ENCODE results near the gene DYRK1A.
A peak's percentile ranks its signal among the peaks of the same experiment; 100 is the strongest.
"Not testable (repeated sequence)": the region's sequence is repeated elsewhere in the genome, so short reads cannot be mapped to it uniquely, and the experiment has no call there.

Gene DYRK1A

GRCh38 chr21:37528150-37528937 is 161.8 kb downstream of the DYRK1A start:
- no peak for DNase-seq (ENCODE audit: low spot score)

GRCh38 chr21:37529649-37530048 is 163.1 kb downstream of the DYRK1A start:
- DNase-seq (ENCODE audit: low spot score), result no peak

DNA sequence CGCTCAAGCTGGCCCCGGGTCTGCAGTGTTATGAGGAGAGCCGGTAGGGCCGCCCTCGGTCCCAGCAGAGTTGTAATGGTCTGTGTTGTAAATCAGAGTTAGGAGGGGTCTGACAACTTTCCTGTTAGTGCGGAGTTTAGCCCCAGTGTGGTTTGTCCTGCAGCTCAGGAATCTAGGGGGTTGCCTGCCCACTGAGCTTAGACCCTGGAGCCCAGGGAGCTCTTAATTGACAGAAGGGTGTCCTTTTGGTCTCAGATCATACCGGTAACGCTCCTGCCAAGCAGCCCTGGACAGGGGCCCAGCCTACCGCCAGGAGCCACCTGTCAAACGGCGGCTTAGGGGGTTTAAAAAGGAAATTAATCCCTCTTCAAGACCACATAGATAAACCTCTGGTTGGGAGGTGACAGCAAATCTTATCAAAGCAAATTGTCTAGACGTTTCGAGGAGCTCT is 164.4 kb downstream of the DYRK1A start:
- DNase-seq (ENCODE audit: low spot score), result no peak

- no peak for DNase-seq (ENCODE audit: low spot score)
Measured at GRCh38 chr21:37531431-37531932, 164.9 kb downstream of the DYRK1A start.

DNA sequence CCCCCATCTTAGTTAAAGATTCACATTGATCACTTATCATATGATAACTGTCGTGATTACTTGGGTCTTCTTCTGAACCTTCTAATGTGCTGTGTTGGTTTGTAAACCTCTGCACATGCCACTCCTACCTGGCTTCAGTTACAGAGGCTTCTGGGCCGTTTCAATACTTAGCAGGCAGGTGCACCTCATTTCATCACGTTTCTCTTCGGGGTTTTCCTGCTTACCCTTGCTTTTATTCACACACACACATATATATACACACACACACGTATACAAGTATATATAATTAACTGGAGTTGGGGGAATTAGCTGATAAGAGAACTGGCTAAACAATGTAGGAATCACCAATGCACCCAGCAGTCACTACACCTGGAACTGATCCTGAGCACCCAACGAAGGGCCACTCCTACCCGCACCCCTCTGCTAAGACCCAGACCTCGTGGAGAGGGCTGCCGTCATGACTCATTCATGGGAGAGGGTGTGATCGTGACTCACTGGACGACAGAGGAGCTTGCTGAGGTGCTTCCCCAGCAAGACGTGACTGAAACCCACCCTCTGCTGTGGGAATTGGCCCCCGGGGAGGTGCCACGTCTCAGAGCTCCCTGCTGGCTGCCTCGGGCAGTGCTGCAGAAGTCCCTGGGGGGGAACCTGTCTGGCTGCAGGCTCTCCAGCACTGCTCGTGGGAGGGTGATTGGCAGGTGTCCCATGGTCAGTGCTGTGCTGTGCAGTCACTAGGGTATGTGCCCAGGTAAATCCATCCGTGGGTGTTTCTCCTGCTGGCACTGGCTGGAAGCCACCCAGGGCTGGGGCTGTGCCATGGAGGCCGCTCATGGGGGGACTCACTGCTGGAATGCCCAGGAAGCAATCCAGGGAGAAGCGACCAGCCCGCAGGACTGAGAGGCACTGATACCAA is 166.6 kb downstream of the DYRK1A start:
- no peak for DNase-seq (ENCODE audit: low spot score)

- no peak for DNase-seq (ENCODE audit: low spot score)
Measured at GRCh38 chr21:37534431-37534830, 167.9 kb downstream of the DYRK1A start.

- no peak for DNase-seq (ENCODE audit: low spot score)
Measured at GRCh38 chr21:37535130-37535529, 168.6 kb downstream of the DYRK1A start.

- DNase-seq (ENCODE audit: low spot score), result no peak
Measured at GRCh38 chr21:37535672-37536071, 169.1 kb downstream of the DYRK1A start.

- DNase-seq (ENCODE audit: low spot score), result no peak
Measured at GRCh38 chr21:37536616-37537278, 170.2 kb downstream of the DYRK1A start.

GRCh38 chr21:37537391-37537996 is 170.9 kb downstream of the DYRK1A start:
- DNase-seq (ENCODE audit: low spot score), result no peak

DNA sequence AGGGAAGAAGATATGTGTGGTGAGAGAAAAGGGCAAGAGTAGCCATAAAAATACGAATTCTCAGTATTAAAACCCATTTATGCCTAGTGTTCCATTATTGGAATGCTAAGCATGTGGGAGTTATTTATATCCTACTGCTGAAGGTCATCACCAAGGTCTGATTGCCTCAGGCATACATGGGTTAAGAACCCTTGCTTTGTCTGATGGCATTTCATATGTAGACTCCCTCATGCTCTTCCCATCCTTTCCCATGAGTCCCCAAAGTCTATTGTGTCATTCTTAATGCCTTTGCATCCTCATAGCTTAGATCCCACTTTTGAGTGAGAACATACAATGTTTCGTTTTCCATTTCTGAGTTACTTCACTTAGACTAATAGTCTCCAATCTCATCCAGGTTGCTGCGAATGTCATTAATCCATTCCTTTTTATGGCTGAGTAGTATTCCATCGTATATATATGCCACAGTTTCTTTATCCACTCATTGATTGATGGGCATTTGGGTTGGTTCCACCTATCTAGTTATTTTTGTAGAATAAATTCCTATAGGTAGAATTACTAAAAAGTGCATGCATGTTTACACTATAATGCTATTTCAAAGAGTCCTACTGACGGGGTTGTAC is 172.5 kb downstream of the DYRK1A start:
- no peak for DNase-seq (ENCODE audit: low spot score)

DNA sequence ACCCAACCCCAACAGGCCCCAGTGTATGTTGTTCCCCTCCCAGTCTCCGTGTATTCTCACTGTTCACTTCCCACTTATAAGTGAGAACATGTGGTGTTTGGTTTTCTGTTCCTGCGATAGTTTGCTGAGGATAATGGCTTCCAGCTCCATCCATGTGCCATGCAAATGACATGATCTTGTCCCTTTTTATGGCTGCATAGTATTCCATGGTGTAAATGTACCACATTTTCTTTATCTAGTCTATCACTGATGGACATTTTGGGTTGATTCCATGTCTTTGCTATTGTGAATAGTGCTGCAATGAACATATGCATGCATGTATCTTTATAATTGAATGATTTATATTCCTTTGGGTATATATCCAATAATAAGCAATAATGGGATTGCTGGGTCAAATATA is 174.6 kb downstream of the DYRK1A start:
- not testable (repeated sequence) for DNase-seq (ENCODE audit: low spot score)

DNA sequence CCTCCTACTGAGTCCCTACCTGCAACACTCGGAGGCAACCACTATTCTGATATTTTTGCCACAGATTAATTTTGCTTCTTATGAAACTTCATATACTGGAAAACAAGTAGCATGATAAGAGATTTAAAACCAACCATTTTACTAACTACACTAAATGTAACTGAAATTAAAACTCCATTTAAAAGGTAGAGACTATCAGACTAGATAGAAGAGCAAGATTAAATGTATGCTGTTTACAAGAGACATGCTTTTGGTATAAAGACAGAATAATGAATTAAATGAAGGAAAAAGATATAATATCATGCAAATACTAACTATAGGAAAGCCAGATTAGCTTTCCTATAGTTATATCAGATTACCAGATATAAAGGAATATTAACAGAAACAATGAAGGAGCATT is 175.9 kb downstream of the DYRK1A start:
- DNase-seq (ENCODE audit: low spot score), result no peak

DNA sequence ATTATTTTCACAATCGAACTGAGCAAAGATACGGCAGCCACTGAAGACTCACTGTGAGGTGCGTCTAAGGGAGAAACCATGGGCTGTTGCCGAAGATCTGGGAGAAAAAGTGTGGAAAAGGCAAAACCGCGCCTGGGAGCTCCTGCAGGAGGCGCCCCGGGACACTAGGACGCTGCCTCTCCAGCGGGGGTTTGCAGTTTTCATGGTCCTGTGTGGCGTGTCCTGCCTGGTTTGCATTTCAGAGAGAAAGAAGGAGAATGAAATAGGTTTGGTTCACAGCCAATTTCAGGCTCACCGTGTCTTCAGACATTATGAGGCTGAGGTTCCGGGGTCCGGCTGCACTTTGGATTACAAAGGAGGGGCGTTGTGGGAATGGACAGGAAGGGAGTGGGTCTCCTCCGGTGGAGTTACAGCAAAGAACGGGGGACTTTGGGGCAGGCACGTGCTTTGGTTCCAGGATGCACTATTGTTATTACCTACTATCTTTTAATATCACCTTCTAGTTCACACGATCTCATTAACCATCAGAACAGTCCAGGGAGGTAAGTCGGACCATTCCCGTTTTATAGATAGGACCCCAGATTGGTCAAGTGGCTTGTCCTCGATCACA is 179.8 kb downstream of the DYRK1A start:
- DNase-seq (ENCODE audit: low spot score), result no peak

DNA sequence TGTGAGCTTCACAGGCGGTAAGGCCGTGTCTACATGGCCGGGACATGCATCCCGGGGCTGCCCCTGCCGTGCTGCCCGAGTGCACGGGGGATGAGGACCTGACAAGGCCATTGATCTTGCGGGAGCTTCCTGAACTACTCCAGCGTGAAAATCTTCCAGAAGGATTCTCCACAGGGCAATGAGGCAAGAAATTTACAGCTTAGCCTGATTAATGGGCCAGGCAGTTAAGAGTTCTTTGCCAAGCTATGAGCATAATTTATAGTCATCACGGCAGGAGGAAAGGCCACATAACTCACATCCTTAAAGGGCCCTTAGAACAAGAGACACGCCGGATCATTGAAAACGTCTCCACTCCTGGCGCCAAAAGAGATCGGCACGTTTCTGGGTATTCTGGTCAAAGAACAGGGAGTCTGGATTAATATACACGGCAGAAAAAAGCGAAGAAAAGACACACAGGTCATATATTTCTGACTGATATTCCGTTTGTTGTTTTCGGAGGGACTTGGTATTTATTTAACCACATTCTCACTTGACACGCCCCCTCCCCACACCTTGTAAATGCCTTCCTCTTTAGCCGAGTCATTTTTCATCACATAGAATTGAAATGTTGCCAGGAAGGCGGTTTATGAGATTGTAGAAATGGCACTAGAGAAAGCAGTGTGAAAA is 180.5 kb downstream of the DYRK1A start:
- DNase-seq (ENCODE audit: low spot score), result peak; percentile 40

DNA sequence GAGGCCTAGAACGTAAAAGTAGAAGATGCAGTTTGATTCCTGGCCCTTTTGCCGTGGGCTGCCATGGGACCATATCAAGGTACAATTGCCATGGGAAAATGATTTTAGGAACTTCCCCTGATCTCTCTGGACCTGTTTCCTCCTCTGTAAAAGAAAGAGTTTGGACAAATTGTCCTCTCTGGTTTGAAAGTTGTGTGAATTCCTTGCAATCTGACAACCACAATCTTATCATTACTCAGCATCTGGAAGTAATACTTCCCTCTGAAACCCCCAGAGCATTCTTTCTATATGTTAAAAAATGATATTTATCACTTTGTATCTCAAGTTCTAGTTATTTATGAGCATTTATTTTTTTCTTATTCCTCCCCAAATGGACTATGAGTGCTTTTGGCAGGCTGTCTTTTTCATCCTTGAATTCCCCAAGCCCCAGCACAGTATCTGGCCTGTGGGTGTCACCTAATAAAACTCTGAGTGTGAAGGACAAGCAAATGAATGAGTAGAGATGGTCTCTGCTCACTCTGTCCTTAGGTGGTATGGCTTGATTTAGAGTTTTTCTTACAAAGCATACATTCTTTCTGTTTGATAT is 181.1 kb downstream of the DYRK1A start:
- DNase-seq (ENCODE audit: low spot score), result no peak

DNA sequence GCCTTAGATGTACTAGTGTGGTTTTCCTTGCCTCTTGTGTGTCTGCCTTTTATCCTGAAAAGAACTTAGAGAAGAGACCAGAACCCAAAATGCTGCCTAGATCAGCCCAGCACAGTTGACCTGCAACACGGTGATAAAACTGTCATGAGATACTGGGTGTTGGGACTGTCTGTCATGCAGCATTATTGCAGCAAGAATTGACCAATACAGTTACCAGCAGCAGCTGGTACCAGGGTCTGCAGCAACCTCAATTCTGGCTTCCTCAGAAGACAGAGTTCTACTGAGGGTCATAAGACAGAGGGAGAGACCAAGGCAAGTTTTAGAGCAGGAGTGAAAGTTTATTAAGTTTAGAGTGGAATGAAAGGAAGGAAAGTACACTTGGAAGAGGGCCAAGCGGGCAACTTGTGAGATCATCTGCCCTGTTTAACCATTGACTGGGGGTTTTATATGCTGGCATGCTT is 182.0 kb downstream of the DYRK1A start:
- no peak for DNase-seq (ENCODE audit: low spot score)

DNA sequence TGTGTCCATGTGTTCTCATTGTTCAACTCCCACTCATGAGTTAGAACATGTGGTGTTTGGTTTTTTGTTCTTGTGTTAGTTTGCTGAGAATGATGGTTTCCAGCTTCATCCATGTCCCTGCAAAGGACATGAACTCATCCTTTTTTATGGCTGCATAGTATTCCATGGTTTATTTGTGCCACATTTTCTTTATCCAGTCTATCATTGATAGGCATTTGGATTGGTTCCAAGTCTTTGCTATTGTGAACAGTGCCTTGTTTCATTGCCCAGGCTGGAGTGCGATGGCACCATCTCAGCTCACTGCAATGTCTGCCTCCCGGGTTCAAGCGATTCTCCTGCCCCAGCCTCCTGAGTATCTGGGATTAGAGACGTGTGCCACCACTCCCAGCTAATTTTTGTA is 183.2 kb downstream of the DYRK1A start:
- not testable (repeated sequence) for DNase-seq (ENCODE audit: low spot score)

DNA sequence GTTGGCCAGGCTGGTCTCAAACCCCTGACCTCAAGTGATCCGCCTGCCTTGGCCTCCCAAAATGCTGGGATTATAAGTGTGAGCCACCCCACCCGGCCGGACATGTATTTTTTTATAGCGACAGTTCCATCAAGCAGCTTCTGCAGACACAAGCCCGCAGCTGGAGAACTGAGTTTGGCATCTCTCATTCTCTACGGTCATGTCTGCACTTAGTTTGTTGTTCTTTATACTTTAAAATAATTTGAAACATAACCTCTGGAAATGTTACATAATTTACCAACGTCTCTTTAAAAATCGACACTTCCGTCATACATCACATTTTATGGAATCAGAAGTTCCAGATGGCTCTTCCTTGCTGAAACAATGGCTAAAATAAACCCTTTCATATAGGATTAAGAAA is 183.6 kb downstream of the DYRK1A start:
- DNase-seq (ENCODE audit: low spot score), result no peak
